ENCODE measurements around the gene CX3CL1.
A peak's percentile ranks its signal among the peaks of the same experiment; 100 is the strongest.

The CX3CL1 gene

GRCh38 chr16:57407521-57408353, 35.4 kb downstream of the CX3CL1 start:
- DNase-seq: no peak

GRCh38 chr16:57409065-57409464, 36.8 kb downstream of the CX3CL1 start:
- DNase-seq: no peak

- no peak for DNase-seq
These were observed 37.7 kb downstream of the CX3CL1 start for GRCh38 chr16:57409870-57410587.

GRCh38 chr16:57411362-57411976, 39.2 kb downstream of the CX3CL1 start:
- DNase-seq: peak; percentile 33

- no peak for DNase-seq
These were observed 40.3 kb downstream of the CX3CL1 start for GRCh38 chr16:57412584-57412983.

GRCh38 chr16:57413301-57413730, 41.0 kb downstream of the CX3CL1 start:
- DNase-seq: no peak

GRCh38 chr16:57413733-57414132, 41.4 kb downstream of the CX3CL1 start:
- DNase-seq: no peak

GRCh38 chr16:57416084-57416483, 43.8 kb downstream of the CX3CL1 start:
- no peak for DNase-seq

GRCh38 chr16:57419506-57419905, 47.2 kb downstream of the CX3CL1 start:
- DNase-seq: no peak

GRCh38 chr16:57422026-57422944, 50.0 kb downstream of the CX3CL1 start:
- peak; percentile 49 for DNase-seq

- DNase-seq: no peak
These were observed 50.9 kb downstream of the CX3CL1 start for GRCh38 chr16:57423152-57423551.

- no peak for DNase-seq
These were observed 52.3 kb downstream of the CX3CL1 start for GRCh38 chr16:57424583-57424982.

GRCh38 chr16:57426356-57426755, 54.1 kb downstream of the CX3CL1 start:
- no peak for DNase-seq

- DNase-seq: no peak
These were observed 55.0 kb downstream of the CX3CL1 start for GRCh38 chr16:57427307-57427706.

- no peak for DNase-seq
These were observed 55.5 kb downstream of the CX3CL1 start for GRCh38 chr16:57427824-57428223.

- DNase-seq: no peak
These were observed 58.7 kb downstream of the CX3CL1 start for GRCh38 chr16:57430955-57431354.

- no peak for DNase-seq
These were observed 60.2 kb downstream of the CX3CL1 start for GRCh38 chr16:57432505-57432904.

- no peak for DNase-seq
These were observed 60.7 kb downstream of the CX3CL1 start for GRCh38 chr16:57432989-57433388.

- DNase-seq: no peak
These were observed 61.7 kb downstream of the CX3CL1 start for GRCh38 chr16:57434003-57434402.
